Measurements from ENCODE around the gene COMMD1. TPM values are rescaled to one million over a fixed set of nuclear protein-coding genes. Genes with fewer than 3 reads are reported as not detected.
"Not testable (repeated sequence)": the region's sequence is repeated elsewhere in the genome, so short reads cannot be mapped to it uniquely, and the experiment has no call there.

The COMMD1 gene
- polyA plus RNA-seq, 1 experiment: 44.6 TPM

DNA sequence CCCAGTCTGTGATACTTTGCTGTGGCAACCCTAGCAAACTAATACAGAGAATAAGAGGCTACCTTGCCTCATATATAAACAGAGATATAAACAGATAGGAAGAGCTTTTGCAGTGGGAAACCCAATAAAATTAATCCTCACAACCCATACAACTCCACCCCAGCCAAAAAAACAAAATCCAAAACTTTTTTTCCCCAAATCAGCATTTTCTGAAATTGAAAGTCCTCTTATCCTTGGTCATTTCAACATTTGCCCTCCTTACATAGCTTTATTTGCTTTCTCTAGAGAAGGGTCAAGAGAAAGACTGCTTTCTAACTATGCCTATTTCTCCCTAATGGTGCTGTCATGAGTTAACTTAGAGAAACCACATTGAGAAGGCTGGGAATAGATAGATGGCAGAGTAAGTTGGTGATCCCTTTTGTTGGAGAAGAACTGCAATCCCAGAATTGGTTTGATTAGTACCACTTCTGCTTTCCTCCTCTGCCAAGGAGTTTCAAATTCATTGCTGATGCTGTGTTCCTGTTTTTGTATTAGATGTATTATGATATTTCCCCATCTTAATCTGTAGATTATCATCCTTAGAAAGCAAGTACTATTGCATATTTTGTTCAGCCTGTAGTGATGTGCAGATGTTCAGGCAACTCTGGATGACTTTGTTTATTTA, 214.0 kb downstream of the COMMD1 start:
- Histone ChIP-seq H3K4me3 (ENCODE audit: low read depth, low read length) (no peak overlapping the region), H3K36me3 (ENCODE audit: control insufficient read depth, insufficient read depth, low read length) (no peaks in the 10 kb centered on the region), H3K27me3 (ENCODE audit: control insufficient read depth, insufficient read depth, low read length) (no peaks in the 10 kb centered on the region)
- ChIA-PET CTCF (interaction anchor here (0.7 to 1.2 kb wide), 2 partner anchors 19 to 167 kb away, joined by 3 to 4 read pairs; no protein-coding TSS in a partner anchor), POLR2A (no interaction called here)
- TF ChIP-seq, protein P1, sequence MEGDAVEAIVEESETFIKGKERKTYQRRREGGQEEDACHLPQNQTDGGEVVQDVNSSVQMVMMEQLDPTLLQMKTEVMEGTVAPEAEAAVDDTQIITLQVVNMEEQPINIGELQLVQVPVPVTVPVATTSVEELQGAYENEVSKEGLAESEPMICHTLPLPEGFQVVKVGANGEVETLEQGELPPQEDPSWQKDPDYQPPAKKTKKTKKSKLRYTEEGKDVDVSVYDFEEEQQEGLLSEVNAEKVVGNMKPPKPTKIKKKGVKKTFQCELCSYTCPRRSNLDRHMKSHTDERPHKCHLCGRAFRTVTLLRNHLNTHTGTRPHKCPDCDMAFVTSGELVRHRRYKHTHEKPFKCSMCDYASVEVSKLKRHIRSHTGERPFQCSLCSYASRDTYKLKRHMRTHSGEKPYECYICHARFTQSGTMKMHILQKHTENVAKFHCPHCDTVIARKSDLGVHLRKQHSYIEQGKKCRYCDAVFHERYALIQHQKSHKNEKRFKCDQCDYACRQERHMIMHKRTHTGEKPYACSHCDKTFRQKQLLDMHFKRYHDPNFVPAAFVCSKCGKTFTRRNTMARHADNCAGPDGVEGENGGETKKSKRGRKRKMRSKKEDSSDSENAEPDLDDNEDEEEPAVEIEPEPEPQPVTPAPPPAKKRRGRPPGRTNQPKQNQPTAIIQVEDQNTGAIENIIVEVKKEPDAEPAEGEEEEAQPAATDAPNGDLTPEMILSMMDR (IDR thresholded peaks at IDR 0.05; ENCODE audit: insufficient read depth, low read depth, low read length): no peak
- DNase-seq (ENCODE audit: low read depth): no peak

DNA sequence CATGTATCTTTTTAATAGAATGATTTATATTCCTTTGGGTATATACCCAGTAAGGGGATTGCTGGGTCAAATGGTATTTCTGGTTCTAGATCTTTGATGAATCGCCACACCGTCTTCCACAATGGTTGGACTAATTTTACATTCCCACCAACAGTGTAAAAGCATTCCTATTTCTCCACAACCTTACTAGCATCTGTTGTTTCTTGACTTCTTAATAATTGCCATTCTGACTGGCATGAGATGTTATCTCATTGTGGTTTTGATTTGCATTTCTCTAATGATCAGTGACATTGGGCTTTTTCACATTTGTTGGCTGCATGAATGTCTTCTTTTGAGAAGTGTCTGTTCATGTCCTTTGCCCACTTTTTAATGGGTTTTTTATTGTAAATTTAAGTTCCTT, 220.8 kb downstream of the COMMD1 start:
- DNase-seq (ENCODE audit: low read depth); POLR2A ChIA-PET; H3K27me3 ChIP-seq (ENCODE audit: control insufficient read depth, insufficient read depth, low read length); H3K36me3 ChIP-seq (ENCODE audit: control insufficient read depth, insufficient read depth, low read length); CTCF ChIA-PET; H3K4me3 ChIP-seq (ENCODE audit: low read depth, low read length): not testable (repeated sequence)

DNA sequence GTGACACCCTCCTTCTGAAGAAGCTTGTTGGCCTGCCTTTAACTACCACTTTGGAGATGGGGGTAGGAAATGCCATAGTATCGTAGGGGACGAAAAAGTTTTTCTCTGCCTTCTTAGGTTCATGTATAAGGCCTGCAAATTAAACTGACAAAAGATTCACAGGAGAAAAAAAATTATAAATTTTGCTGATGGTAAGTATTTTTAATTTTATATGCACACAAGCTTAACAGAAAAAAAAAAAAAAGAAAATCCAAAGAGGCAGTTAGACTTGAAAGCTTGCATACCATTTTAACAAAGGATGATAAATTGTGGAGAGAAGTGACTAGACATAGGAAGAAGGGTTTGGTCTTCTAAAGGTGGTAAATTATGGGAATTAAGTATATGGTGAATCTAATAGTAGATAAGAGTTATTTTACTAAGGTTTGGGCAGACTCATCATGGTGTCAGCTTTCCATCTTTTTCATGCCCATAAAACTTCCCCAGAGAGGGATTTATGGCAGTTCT, 227.9 kb downstream of the COMMD1 start:
- TF ChIP-seq, protein P1 (IDR thresholded peaks at IDR 0.05; ENCODE audit: insufficient read depth, low read depth, low read length): no peak
- ChIA-PET POLR2A (no interaction called here), CTCF (no interaction called here)

DNA sequence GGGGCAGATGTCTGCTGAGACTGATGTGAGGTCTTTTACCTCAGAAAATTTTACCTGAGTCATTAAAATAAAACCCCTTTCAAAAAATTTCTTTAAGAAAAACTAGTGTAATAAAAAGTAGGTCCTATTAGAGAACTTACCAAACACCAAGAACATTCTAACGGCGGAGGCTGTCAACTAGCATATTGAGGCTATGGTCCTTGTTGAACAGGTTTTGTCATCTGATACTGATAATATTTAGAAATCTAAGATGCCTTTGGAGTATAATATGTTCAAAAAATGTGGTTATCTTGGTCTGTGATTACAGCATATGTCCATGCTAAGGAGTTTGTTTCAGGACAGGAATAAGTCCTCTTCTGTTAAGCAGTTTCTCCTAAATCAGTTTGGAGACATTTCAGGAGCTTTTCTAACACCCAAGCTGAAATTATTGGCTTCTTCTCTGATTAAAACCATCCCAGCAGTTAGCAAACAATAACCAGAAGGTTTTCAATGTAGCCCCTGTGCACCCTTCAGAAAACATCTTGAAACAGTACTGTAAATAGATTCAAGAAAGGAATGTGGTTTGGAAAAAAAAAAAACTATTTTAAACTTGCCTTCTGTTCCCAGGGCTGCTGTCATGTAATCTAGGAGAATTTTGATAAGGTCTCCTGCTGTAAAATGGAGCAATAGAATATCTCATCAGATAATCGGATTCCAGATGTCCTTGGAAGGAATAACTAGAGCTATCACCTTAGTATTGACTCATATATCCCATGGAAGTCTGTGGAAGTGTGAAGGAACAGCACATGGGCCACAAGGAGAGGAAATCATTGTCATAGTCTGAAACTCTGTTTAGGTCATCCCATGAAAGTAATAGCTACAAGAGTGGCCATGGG, 231.7 kb downstream of the COMMD1 start:
- TF ChIP-seq, protein P1 (IDR thresholded peaks at IDR 0.05; ENCODE audit: insufficient read depth, low read depth, low read length): no peak
- Histone ChIP-seq H3K4me3 (ENCODE audit: low read depth, low read length) (no peak overlapping the region), H3K36me3 (ENCODE audit: control insufficient read depth, insufficient read depth, low read length) (no peaks in the 10 kb centered on the region), H3K27me3 (ENCODE audit: control insufficient read depth, insufficient read depth, low read length) (no peaks in the 10 kb centered on the region)
- ChIA-PET POLR2A (no interaction called here), CTCF (interaction anchor here (1.2 kb wide), 1 partner anchor 13 kb away, joined by 3 read pairs; no protein-coding TSS in a partner anchor)
- DNase-seq (ENCODE audit: low read depth): no peak

More for the DNA sequence above, 227.9 kb downstream of the COMMD1 start:
- Histone ChIP-seq H3K36me3 (ENCODE audit: control insufficient read depth, insufficient read depth, low read length) (no peaks in the 10 kb centered on the region), H3K27me3 (ENCODE audit: control insufficient read depth, insufficient read depth, low read length) (no peaks in the 10 kb centered on the region), H3K4me3 (ENCODE audit: low read depth, low read length) (no peak overlapping the region)
- no peak for DNase-seq (ENCODE audit: low read depth)

DNA sequence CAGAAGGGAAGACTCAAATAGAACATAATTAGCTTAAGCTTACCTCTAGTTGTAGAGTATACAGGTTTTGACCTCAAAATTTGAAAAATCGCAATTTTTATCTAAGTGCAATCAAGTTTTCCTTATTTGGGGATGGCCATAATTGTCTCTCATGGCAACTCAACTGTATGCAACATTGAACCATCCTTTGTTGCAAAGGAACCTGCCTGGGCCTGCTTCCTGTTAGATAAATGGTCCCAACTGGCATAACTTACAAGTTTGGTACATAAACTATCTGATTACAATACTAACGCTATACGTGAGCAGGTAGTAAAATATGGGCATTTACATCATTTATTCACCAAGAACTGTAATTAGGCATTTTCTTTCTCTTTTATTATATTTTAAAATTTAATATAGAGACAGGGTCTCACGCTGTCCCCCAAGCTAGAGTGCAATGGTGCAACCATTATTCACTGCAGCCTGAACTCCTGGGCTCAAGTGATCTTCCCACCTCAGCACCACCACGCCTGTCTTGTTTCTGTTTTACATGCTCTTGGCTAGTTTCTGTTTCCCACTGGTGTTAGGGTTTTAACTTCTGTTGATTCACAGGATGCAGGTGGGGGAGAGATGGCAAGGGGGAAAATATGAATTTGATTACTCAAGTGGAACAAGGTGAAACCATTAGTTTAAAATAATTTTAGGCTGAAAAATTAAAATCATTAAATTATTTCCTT, 235.1 kb downstream of the COMMD1 start:
- no peaks in the 10 kb centered on the region for H3K36me3 ChIP-seq (ENCODE audit: control insufficient read depth, insufficient read depth, low read length)
- DNase-seq (ENCODE audit: low read depth): no peak
- TF ChIP-seq, protein P1 (IDR thresholded peaks at IDR 0.05; ENCODE audit: insufficient read depth, low read depth, low read length): no peak
- H3K27me3 ChIP-seq (ENCODE audit: control insufficient read depth, insufficient read depth, low read length): no peaks in the 10 kb centered on the region
- no peak overlapping the region for H3K4me3 ChIP-seq (ENCODE audit: low read depth, low read length)
- ChIA-PET POLR2A (no interaction called here), CTCF (no interaction called here)

All from BJ (cell line).